ENCODE data around the gene ROPN1.

DNA sequence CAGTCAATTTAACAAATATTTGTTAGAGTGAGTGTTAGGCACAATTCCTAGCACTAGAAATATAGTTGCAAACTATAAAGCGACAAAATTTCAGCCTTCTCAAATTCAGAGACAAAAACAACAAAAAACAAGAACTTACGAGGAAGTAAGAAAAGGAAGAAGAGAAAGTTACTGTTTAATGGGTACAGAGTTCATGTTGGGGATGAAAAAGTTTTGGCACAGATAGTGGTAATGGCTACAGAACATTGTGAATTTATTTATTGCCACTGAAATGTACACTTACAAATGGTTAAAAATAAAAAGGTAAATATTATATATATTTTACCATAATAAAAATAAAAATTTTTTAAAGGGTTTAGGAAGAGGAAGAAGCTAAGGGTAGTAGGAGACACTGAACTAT, 52.2 kb downstream of the ROPN1 start:
- TF ChIP-seq, protein P1, sequence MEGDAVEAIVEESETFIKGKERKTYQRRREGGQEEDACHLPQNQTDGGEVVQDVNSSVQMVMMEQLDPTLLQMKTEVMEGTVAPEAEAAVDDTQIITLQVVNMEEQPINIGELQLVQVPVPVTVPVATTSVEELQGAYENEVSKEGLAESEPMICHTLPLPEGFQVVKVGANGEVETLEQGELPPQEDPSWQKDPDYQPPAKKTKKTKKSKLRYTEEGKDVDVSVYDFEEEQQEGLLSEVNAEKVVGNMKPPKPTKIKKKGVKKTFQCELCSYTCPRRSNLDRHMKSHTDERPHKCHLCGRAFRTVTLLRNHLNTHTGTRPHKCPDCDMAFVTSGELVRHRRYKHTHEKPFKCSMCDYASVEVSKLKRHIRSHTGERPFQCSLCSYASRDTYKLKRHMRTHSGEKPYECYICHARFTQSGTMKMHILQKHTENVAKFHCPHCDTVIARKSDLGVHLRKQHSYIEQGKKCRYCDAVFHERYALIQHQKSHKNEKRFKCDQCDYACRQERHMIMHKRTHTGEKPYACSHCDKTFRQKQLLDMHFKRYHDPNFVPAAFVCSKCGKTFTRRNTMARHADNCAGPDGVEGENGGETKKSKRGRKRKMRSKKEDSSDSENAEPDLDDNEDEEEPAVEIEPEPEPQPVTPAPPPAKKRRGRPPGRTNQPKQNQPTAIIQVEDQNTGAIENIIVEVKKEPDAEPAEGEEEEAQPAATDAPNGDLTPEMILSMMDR (IDR thresholded peaks at IDR 0.05): no peak
- TF ChIP-seq EP300 (IDR thresholded peaks at IDR 0.05) (no peak), POLR2A (IDR thresholded peaks at IDR 0.05) (no peak)

All from upper lobe of left lung (tissue), 4 donors.